ENCODE measurements around the gene TMOD1.

GRCh38 chr9:97502222-97502983, 937 bp downstream of the TMOD1 start:
- TF ChIP-seq CTCF (IDR thresholded peaks at IDR 0.05; ENCODE audit: low read length) (no peak), EZH2 (IDR thresholded peaks at IDR 0.05; ENCODE audit: borderline replicate concordance, low read length) (no peak)
